Measurements from ENCODE around the gene SLC35E1. TPM values are rescaled to one million over a fixed set of nuclear protein-coding genes. Genes with fewer than 3 reads are reported as not detected.
"Not testable (repeated sequence)": the region's sequence is repeated elsewhere in the genome, so short reads cannot be mapped to it uniquely, and the experiment has no call there.

The SLC35E1 gene
- total RNA-seq, 2 donors from 2014 or later: 42.0 to 69.1 TPM

- Histone ChIP-seq H3K27ac (no peak overlapping the region), H3K4me1 (replicated peaks) (peaks cover 21% of the 10 kb centered on the region), H3K9me3 (no peaks in the 10 kb centered on the region), H3K27me3 (replicated peaks; ENCODE audit: insufficient read depth) (no peaks in the 10 kb centered on the region), H3K36me3 (no peaks in the 10 kb centered on the region), H3K4me3 (no peak overlapping the region)
- intact Hi-C loops (cut with DNase I): no loop called here
- TF ChIP-seq CTCF (IDR thresholded peaks at IDR 0.05): no peak
- TF ChIP-seq POLR2AphosphoS5 (IDR thresholded peaks at IDR 0.05): no peak
- 86% methylated on average over 11 of the region's 11 CpGs for WGBS
- no peak for DNase-seq (ENCODE audit: low spot score)
Observed at GRCh38 chr19:16544473-16545231, 27.6 kb downstream of the SLC35E1 start.

- H3K36me3 ChIP-seq; H3K4me3 ChIP-seq; DNase-seq (ENCODE audit: low spot score); H3K27me3 ChIP-seq (replicated peaks; ENCODE audit: insufficient read depth); intact Hi-C loops (cut with DNase I); H3K9me3 ChIP-seq; H3K27ac ChIP-seq: not testable (repeated sequence)
- H3K4me1 ChIP-seq (replicated peaks): peaks cover 22% of the 10 kb centered on the region
- 83% methylated on average over 6 of the region's 6 CpGs for WGBS
Observed at GRCh38 chr19:16543734-16544133, 28.5 kb downstream of the SLC35E1 start.

DNA sequence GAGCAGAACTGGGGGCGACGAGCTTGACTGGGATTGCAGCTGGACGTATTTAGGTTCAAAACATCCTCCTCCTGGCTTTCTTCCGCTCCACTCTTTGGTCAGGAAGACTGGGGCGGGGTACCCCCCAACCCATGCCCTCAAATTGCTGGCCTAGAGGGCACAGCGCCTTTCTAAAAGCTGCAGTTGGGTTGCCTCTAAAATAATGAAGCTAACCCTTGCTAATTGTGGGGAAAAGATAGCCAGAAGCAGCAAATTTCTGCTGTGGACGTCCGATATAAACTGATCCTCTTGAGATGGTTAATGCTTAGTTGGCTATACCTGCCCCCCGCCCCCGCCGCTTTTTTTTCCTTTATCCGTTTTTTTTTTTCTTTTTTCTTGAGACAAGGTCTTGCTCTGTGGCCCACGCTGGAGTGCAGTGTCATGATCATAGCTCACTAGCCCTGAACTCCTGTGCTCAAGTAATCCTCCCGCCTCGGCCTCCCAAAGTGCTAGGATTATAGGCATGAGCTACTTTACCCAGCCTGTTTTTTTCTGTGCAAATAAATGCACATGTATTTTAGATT is 29.2 kb downstream of the SLC35E1 start:
- no peak for DNase-seq (ENCODE audit: low spot score)
- Histone ChIP-seq H3K4me3 (peak overlapping the region; percentile 83 to 93), H3K4me1 (replicated peaks) (peaks cover 22% of the 10 kb centered on the region), H3K36me3 (no peaks in the 10 kb centered on the region), H3K9me3 (no peaks in the 10 kb centered on the region), H3K27ac (peak overlapping the region; percentile 79 to 87), H3K27me3 (replicated peaks; ENCODE audit: insufficient read depth) (no peaks in the 10 kb centered on the region)
- intact Hi-C loops (cut with DNase I): no loop called here
- TF ChIP-seq CTCF (IDR thresholded peaks at IDR 0.05) (no peak), POLR2A (IDR thresholded peaks at IDR 0.05) (no peak), POLR2AphosphoS5 (IDR thresholded peaks at IDR 0.05) (no peak)
- 6% methylated on average over 15 of the region's 15 CpGs for WGBS

- H3K27ac ChIP-seq: peak within 1 kb of the TSS; percentile 79 to 87
- no peaks in the 10 kb centered on the region for H3K9me3 ChIP-seq
- WGBS: 0% methylated on average over 97 of the region's 108 CpGs
- TF ChIP-seq POLR2A (IDR thresholded peaks at IDR 0.05) (peak; percentile 86), CTCF (IDR thresholded peaks at IDR 0.05) (peak in 2 of 4 experiments; percentile 12 to 23), POLR2AphosphoS5 (IDR thresholded peaks at IDR 0.05) (peak; percentile 98)
- peaks cover 22% of the 10 kb centered on the region for H3K4me1 ChIP-seq (replicated peaks)
- peak within 1 kb of the TSS; percentile 83 to 93 for H3K4me3 ChIP-seq
- no peaks in the 10 kb centered on the region for H3K27me3 ChIP-seq (replicated peaks; ENCODE audit: insufficient read depth)
- H3K36me3 ChIP-seq: no peaks in the 10 kb centered on the region
- DNase-seq (ENCODE audit: low spot score): peak; percentile 92
- intact Hi-C loops (cut with DNase I): no loop called here
Observed at GRCh38 chr19:16542045-16542909, 29.9 kb downstream of the SLC35E1 start, which contains the start of gene CHERP. TSS of gene CHERP (minus strand) at chr19:16542437. CDS start at chr19:16542378, 59 bp downstream.

- no peaks in the 10 kb centered on the region for H3K9me3 ChIP-seq
- intact Hi-C loops (cut with DNase I): no loop called here
- DNase-seq (ENCODE audit: low spot score): no peak
- H3K4me1 ChIP-seq (replicated peaks): peaks cover 22% of the 10 kb centered on the region
- H3K27ac ChIP-seq: peak overlapping the region; percentile 79 to 87
- no peaks in the 10 kb centered on the region for H3K36me3 ChIP-seq
- TF ChIP-seq CTCF (IDR thresholded peaks at IDR 0.05) (no peak), POLR2A (IDR thresholded peaks at IDR 0.05) (no peak), POLR2AphosphoS5 (IDR thresholded peaks at IDR 0.05) (no peak)
- H3K4me3 ChIP-seq: peak overlapping the region; percentile 83 to 93
- H3K27me3 ChIP-seq (replicated peaks; ENCODE audit: insufficient read depth): no peaks in the 10 kb centered on the region
- under 1% methylated on average over 29 of the region's 29 CpGs for WGBS
Observed at GRCh38 chr19:16541526-16542044, 30.6 kb downstream of the SLC35E1 start.
